PC-9 (cell line): ENCODE results near the gene RING1. TPM values are rescaled to one million over a fixed set of nuclear protein-coding genes. Genes with fewer than 3 reads are reported as not detected.

Source experiments
- BruUV-seq: library from RNA; stranded (reverse); fragments of 400-500 nt; replicated peaks from 2 replicates; lab custom pipeline; 2021; lab: Mats Ljungman, UMichigan
- CTCF ChIA-PET: fragments of 300-600 bp; sonication (Branson Sonifier 250); formaldehyde crosslinking; loops from one replicate; lab custom pipeline; 2022; ENCODE audit warnings: antibody characterized with exemption; lab: Charles Lee
- POLR2A ChIA-PET: fragments of 300-600 bp; sonication (Branson Sonifier 250); formaldehyde crosslinking; loops from one replicate; lab custom pipeline; 2022; ENCODE audit warnings: antibody characterized with exemption; ENCODE audit not compliant: unreplicated experiment; lab: Charles Lee
- DNase-seq, 2 experiments: peaks; one replicate each; pipeline versions ENCODE4 v3.0.0 to v3.0.0-alpha.2; 2015 to 2022; ENCODE audit warnings: mixed read lengths in 1 of 2
- H2AFZ ChIP-seq: fragments of 200-600 bp; sonication (generic); 2 replicates; pipeline ENCODE4 v1.8.1; 2017; ENCODE audit warnings: antibody characterized with exemption
- H3F3A ChIP-seq: fragments of 200-600 bp; sonication (generic); 2 replicates; pipeline ENCODE4 v1.8.1; 2017; ENCODE audit warnings: antibody characterized with exemption, mild to moderate bottlenecking, low read depth; ENCODE audit not compliant: insufficient read depth
- H3K27ac ChIP-seq: fragments of 200-600 bp; sonication (generic); 2 replicates; pipeline ENCODE4 v1.6.1; 2016; ENCODE audit warnings: mixed run types
- H3K27me3 ChIP-seq: fragments of 200-600 bp; sonication (generic); 2 replicates; pipeline ENCODE4 v1.6.1; 2016; ENCODE audit warnings: low read depth, mixed run types; ENCODE audit not compliant: insufficient read depth
- H3K36me3 ChIP-seq: fragments of 200-600 bp; sonication (generic); 2 replicates; pipeline ENCODE4 v1.6.1; 2016; ENCODE audit warnings: low read depth, mixed run types
- H3K4me1 ChIP-seq: fragments of 200-600 bp; sonication (generic); replicated peaks from 2 replicates; pipeline ENCODE4 v1.6.1; 2016; ENCODE audit warnings: mixed run types; ENCODE audit not compliant: insufficient read depth
- H3K4me2 ChIP-seq: fragments of 200-600 bp; sonication (generic); 2 replicates; pipeline ENCODE4 v1.6.1; 2017; ENCODE audit warnings: mixed run types
- H3K4me3 ChIP-seq: fragments of 200-600 bp; sonication (generic); 2 replicates; pipeline ENCODE4 v1.6.1; 2016; ENCODE audit warnings: mixed run types
- H3K79me2 ChIP-seq: fragments of 200-600 bp; sonication (generic); 2 replicates; pipeline ENCODE4 v1.6.1; 2017; ENCODE audit warnings: low read depth, mixed run types
- H3K9me2 ChIP-seq: fragments of 200-600 bp; sonication (generic); 2 replicates; pipeline ENCODE4 v1.8.1; 2017; ENCODE audit warnings: mild to moderate bottlenecking; ENCODE audit not compliant: insufficient read depth
- H3K9me3 ChIP-seq: fragments of 200-600 bp; sonication (generic); 2 replicates; pipeline ENCODE4 v1.8.1; 2016; ENCODE audit warnings: low read depth; ENCODE audit not compliant: insufficient read depth
- H4K20me1 ChIP-seq: fragments of 200-600 bp; sonication (generic); 2 replicates; pipeline ENCODE4 v1.8.1; 2017; ENCODE audit not compliant: insufficient read depth
- CTCF ChIP-seq: fragments of 200-600 bp; sonication (generic); conservative IDR thresholded peaks from 2 replicates; pipeline ENCODE4 v1.6.1; 2017; ENCODE audit warnings: mixed run types, antibody characterized with exemption, mild to moderate bottlenecking, moderate library complexity
- EZH2 ChIP-seq: fragments of 200-600 bp; sonication (generic); IDR thresholded peaks from 2 replicates; pipeline ENCODE4 v1.8.0; 2017; ENCODE audit warnings: antibody characterized with exemption, low read depth
- intact Hi-C: fragments of 100-400 bp; cut with micrococcal nuclease; formaldehyde crosslinking; loops from one replicate; pipeline ENCODE4 v1.10.0; 2022; ENCODE audit not compliant: unreplicated experiment
- total RNA-seq: library from RNA; stranded (reverse); gene quantifications from 2 replicates; pipeline ENCODE4 v1.2.3, GENCODE V29; 2021

Gene RING1
- total RNA-seq, 1 experiment from 2014 or later = 18.9 TPM

GRCh38 chr6:33189625-33190448, 18.5 kb upstream of the RING1 start:
- no peak for DNase-seq
- Histone ChIP-seq H3F3A (peaks cover 4% of the 10 kb centered on the region; the same call in 1 of the 2 replicates), H3K4me3 (no peak overlapping the region), H3K4me1 (no peaks in the 10 kb centered on the region), H2AFZ (no peak overlapping the region), H3K27me3 (0 out of 2 replicates have a peak, but pooled peaks cover 4% of the 10 kb centered on the region), H3K79me2 (no peaks in the 10 kb centered on the region), H3K9me3 (no peaks in the 10 kb centered on the region), H3K9me2 (no peaks in the 10 kb centered on the region), H3K27ac (no peak overlapping the region), H3K36me3 (no peaks in the 10 kb centered on the region), H4K20me1 (no peaks in the 10 kb centered on the region), H3K4me2 (no peak overlapping the region)
- TF ChIP-seq CTCF (no peak), EZH2 (no peak)
- CTCF ChIA-PET = no interaction called here
- POLR2A ChIA-PET = no interaction called here
- no TSS peak for BruUV-seq
- intact Hi-C loops = no loop called here

GRCh38 chr6:33190504-33191107, 17.7 kb upstream of the RING1 start:
- intact Hi-C loops = no loop called here
- ChIA-PET CTCF (interaction anchor here (0.6 kb wide), 1 partner anchor 18 kb away, joined by 3 read pairs; no protein-coding TSS in a partner anchor), POLR2A (interaction anchor here (0.5 to 0.6 kb wide), 2 partner anchors 9 to 176 kb away, joined by 3 read pairs; no protein-coding TSS in a partner anchor)
- Histone ChIP-seq H3F3A (peaks cover 4% of the 10 kb centered on the region; the same call in 1 of the 2 replicates), H3K79me2 (no peaks in the 10 kb centered on the region), H3K27ac (no peak overlapping the region), H3K4me1 (no peaks in the 10 kb centered on the region), H3K9me2 (no peaks in the 10 kb centered on the region), H4K20me1 (no peaks in the 10 kb centered on the region), H2AFZ (no peak overlapping the region), H3K36me3 (no peaks in the 10 kb centered on the region), H3K4me2 (no peak overlapping the region), H3K9me3 (no peaks in the 10 kb centered on the region), H3K27me3 (0 out of 2 replicates have a peak, but pooled peaks cover 4% of the 10 kb centered on the region), H3K4me3 (no peak overlapping the region)
- no TSS peak for BruUV-seq
- no peak for TF ChIP-seq CTCF
- no peak for DNase-seq

GRCh38 chr6:33191383-33192104, 16.8 kb upstream of the RING1 start:
- H3K4me2 ChIP-seq = no peak overlapping the region
- H3K79me2 ChIP-seq = no peaks in the 10 kb centered on the region
- CTCF ChIA-PET = interaction anchor here (0.5 kb wide), 1 partner anchor 348 kb away, joined by 13 read pairs; no protein-coding TSS in a partner anchor
- no peak overlapping the region for H3K27ac ChIP-seq
- intact Hi-C loops = no loop called here
- no peaks in the 10 kb centered on the region for H3K9me2 ChIP-seq
- no peaks in the 10 kb centered on the region for H3K9me3 ChIP-seq
- H2AFZ ChIP-seq = no peak overlapping the region
- H3K36me3 ChIP-seq = peaks cover 2% of the 10 kb centered on the region; the same call in 1 of the 2 replicates
- peaks cover 4% of the 10 kb centered on the region; the same call in 1 of the 2 replicates for H3F3A ChIP-seq
- H3K4me1 ChIP-seq = no peaks in the 10 kb centered on the region
- H3K4me3 ChIP-seq = no peak overlapping the region
- no peaks in the 10 kb centered on the region for H3K27me3 ChIP-seq
- BruUV-seq = no TSS peak
- POLR2A ChIA-PET = no interaction called here
- TF ChIP-seq CTCF = no peak
- no peak for TF ChIP-seq EZH2
- no peaks in the 10 kb centered on the region for H4K20me1 ChIP-seq
- peak in 1 of 2 experiments; percentile 39 for DNase-seq
